K562 (cell line): Measurements from ENCODE around the gene ATRIP. TPM values are rescaled to one million over a fixed set of nuclear protein-coding genes. Genes with fewer than 3 reads are reported as not detected.
A peak's percentile ranks its signal among the peaks of the same experiment; 100 is the strongest.

Source experiments
- ADNP ChIP-seq: fragments of 200-800 bp; sonication (Bioruptor generic); IDR thresholded peaks from 2 replicates; pipeline ENCODE4 v1.6.1; 2016; ENCODE audit warnings: missing genetic modification characterization, missing compliant biosample characterization
- BHLHE40 ChIP-seq: IDR thresholded peaks from 2 replicates; pipeline ENCODE4 v1.6.1; 2011; ENCODE audit warnings: low read length, improper control_type of control experiment
- FOSL1 ChIP-seq: fragments of 200-800 bp; sonication (Bioruptor generic); conservative IDR thresholded peaks from 2 replicates; pipeline ENCODE4 v1.6.1; 2016; ENCODE audit warnings: missing genetic modification characterization, missing compliant biosample characterization
- HNRNPLL ChIP-seq: fragments of 200-400 bp; formaldehyde crosslinking; IDR thresholded peaks from 2 replicates; pipeline ENCODE4 v1.6.1; 2017; ENCODE audit warnings: low read length, low read depth, mild to moderate bottlenecking; ENCODE audit not compliant: poor library complexity, severe bottlenecking
- MTA3 ChIP-seq: fragments of 450-650 bp; formaldehyde crosslinking; IDR thresholded peaks from 2 replicates; pipeline ENCODE4 v1.6.1; 2017; ENCODE audit warnings: mild to moderate bottlenecking, borderline replicate concordance
- MTF1 ChIP-seq: fragments of 250-450 bp; sonication (Bioruptor Pico); IDR thresholded peaks from 2 replicates; pipeline ENCODE4 v1.9.0; 2021; ENCODE audit warnings: moderate library complexity, mild to moderate bottlenecking, inconsistent platforms, borderline replicate concordance
- POLR2B ChIP-seq: fragments of 450-650 bp; IDR thresholded peaks from 2 replicates; pipeline ENCODE4 v1.6.1; 2018; ENCODE audit warnings: low read depth; ENCODE audit not compliant: partially characterized antibody
- PYGO2 ChIP-seq: fragments of 450-650 bp; IDR thresholded peaks from 2 replicates; pipeline ENCODE4 v1.6.1; 2016; ENCODE audit warnings: mild to moderate bottlenecking, missing genetic modification characterization, moderate library complexity, missing compliant biosample characterization
- SIN3B ChIP-seq: fragments of 450-650 bp; IDR thresholded peaks from 2 replicates; pipeline ENCODE4 v1.6.1; 2017; ENCODE audit warnings: low read depth, mild to moderate bottlenecking, moderate library complexity
- ZBTB11 ChIP-seq, 3 experiments: fragments of 200-800 bp in 1 of 3; fragments of 250-450 bp in 1 of 3; fragments of 450-650 bp in 1 of 3; sonication (Bioruptor Pico) in 1 of 3; sonication (Bioruptor generic) in 1 of 3; formaldehyde crosslinking in 1 of 3; IDR thresholded peaks; 2 replicates each; pipeline versions ENCODE4 v1.6.1 to v1.8.0; 2016 to 2022; ENCODE audit warnings: mild to moderate bottlenecking in 2 of 3, missing genetic modification characterization in 2 of 3, missing compliant biosample characterization in 1 of 3, moderate library complexity in 1 of 3
- ZNF121 ChIP-seq: sonication (generic); formaldehyde crosslinking; conservative IDR thresholded peaks from 2 replicates; pipeline ENCODE4 v1.8.0; 2022; ENCODE audit warnings: missing genetic modification reagents
- ZNF140 ChIP-seq: fragments of 250-450 bp; sonication (Bioruptor Pico); IDR thresholded peaks from 2 replicates; pipeline ENCODE4 v1.8.0; 2021; ENCODE audit warnings: moderate library complexity, mild to moderate bottlenecking, inconsistent platforms
- ZNF197 ChIP-seq: fragments of 200-800 bp; sonication (Bioruptor generic); IDR thresholded peaks from 2 replicates; pipeline ENCODE4 v1.6.1; 2016; ENCODE audit warnings: low read depth, missing genetic modification characterization, missing compliant biosample characterization
- ZNF263 ChIP-seq: sonication (generic); formaldehyde crosslinking; IDR thresholded peaks from 2 replicates; pipeline ENCODE4 v1.8.0; 2022; ENCODE audit warnings: mild to moderate bottlenecking, missing genetic modification reagents, borderline replicate concordance
- ZNF445 ChIP-seq: fragments of 250-450 bp; sonication (Bioruptor Pico); IDR thresholded peaks from 2 replicates; pipeline ENCODE4 v1.4.0; 2020; ENCODE audit warnings: low read depth, mild to moderate bottlenecking, moderate library complexity
- ZNF512 ChIP-seq: IDR thresholded peaks from 2 replicates; pipeline ENCODE4 v1.6.1; 2016; ENCODE audit warnings: missing genetic modification characterization, missing compliant biosample characterization
- ZNF668 ChIP-seq: fragments of 250-450 bp; sonication (Bioruptor Pico); IDR thresholded peaks from 2 replicates; pipeline ENCODE4 v1.8.0; 2022; ENCODE audit warnings: mild to moderate bottlenecking, inconsistent platforms
- ZNF778 ChIP-seq: fragments of 450-650 bp; formaldehyde crosslinking; IDR thresholded peaks from 2 replicates; pipeline ENCODE4 v1.4.0; 2020; ENCODE audit warnings: mild to moderate bottlenecking, moderate library complexity
- ZSCAN32 ChIP-seq: fragments of 450-650 bp; formaldehyde crosslinking; IDR thresholded peaks from 2 replicates; pipeline ENCODE4 v1.4.0; 2020; ENCODE audit warnings: mild to moderate bottlenecking, moderate library complexity
- polyA plus RNA-seq, 8 experiments: library from polyadenylated mRNA; depleted of rRNA in 4 of 8; stranded (reverse) in 5 of 8; unstranded in 3 of 8; fragments of >200 nt; fragmentation: Nextera tagmentation in 2 of 8; fragmentation: Illumina TruSeq in 1 of 8; extraction: Ambion mirVana in 2 of 8; extraction: Trizol in 1 of 8; gene quantifications; 2 replicates each; pipeline versions ENCODE4 v1.2.1 to v1.2.3, GENCODE V29; 2011 to 2014; ENCODE audit warnings: inconsistent platforms in 1 of 8, missing spikeins in 1 of 8
- total RNA-seq, 7 experiments: library from RNA; depleted of rRNA in 6 of 7; stranded (reverse); fragments of >200 nt in 6 of 7; fragmentation: Illumina TruSeq in 2 of 7; extraction: Trizol in 2 of 7; gene quantifications; 2 replicates each; pipeline versions ENCODE4 v1.2.1 to v1.2.3, GENCODE V29; 2011 to 2021; ENCODE audit warnings: low replicate concordance in 1 of 7
- TF ChIP-seq, protein P1 (sequence below): fragments of 250-450 bp; sonication (Bioruptor Pico); IDR thresholded peaks from 2 replicates; pipeline ENCODE4 v1.8.0; 2022; ENCODE audit warnings: moderate library complexity, mild to moderate bottlenecking, inconsistent platforms
- TF ChIP-seq, protein P2 (sequence below): fragments of 450-650 bp; formaldehyde crosslinking; IDR thresholded peaks from 2 replicates; pipeline ENCODE4 v1.4.0; 2022; ENCODE audit warnings: missing genetic modification characterization

The ATRIP gene
- total and polyA plus RNA-seq, 9 of the 15 experiments (the other 6 are each of a cell fraction or from before 2014, with no cell fraction given) = 1.7 to 15.7 (median 10.5) TPM

DNA sequence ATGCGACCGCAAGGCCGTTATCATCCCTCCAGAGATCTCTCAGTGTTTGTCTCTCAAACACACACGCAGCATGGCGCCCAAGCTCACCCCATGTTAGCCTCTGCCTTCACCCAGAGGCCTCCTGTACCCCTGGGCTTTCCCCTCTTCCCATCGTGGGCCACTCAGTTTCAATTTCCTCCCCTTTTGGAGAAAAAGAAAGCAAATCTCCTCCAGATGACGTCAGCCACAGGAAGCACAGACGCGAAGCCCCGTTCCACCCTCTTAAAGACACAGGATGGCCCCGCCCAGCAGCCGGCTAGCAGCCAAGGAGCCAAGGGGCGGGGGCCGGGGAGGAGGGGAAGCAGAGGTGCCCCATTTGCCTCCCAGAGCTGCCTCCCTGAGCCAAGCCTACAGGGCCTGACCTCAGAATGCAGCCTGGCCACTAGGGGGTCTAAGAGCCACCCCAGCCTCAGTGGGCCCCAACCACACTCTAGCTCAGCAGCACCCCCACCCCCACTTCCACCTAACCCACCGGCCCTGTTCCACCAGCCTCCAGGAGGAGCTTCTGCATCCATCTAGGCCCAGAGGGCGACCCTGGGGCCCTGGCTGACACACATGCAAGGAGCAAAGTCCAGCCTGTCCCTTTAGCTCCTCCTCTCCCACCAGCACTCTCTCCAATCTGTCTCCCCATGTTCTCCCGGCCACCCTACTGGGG lies 26.5 kb downstream of the ATRIP start (continued):
- TF ChIP-seq BHLHE40 (no peak), ZBTB11 (CRISPR knock-in tag; IDR thresholded peaks at IDR 0.05) (no peak), MTF1 (no peak), ZNF512 (tag) (no peak), ZNF263 (CRISPR knock-in tag) (peak; percentile 38; the same call in 1 of the 2 replicates), ZNF140 (no peak), MTA3 (peak; percentile 54; the same call in 1 of the 2 replicates), ZNF197 (CRISPR knock-in tag) (no peak), PYGO2 (no peak), ZNF445 (CRISPR knock-in tag) (no peak), HNRNPLL (no peak), ADNP (tag) (no peak), POLR2B (peak; percentile 72), ZNF668 (CRISPR knock-in tag) (no peak), ZNF121 (CRISPR knock-in tag) (no peak), FOSL1 (peak; percentile 54), ZNF778 (no peak), SIN3B (no peak), ZSCAN32 (CRISPR knock-in tag) (no peak)
- TF ChIP-seq, protein P1, sequence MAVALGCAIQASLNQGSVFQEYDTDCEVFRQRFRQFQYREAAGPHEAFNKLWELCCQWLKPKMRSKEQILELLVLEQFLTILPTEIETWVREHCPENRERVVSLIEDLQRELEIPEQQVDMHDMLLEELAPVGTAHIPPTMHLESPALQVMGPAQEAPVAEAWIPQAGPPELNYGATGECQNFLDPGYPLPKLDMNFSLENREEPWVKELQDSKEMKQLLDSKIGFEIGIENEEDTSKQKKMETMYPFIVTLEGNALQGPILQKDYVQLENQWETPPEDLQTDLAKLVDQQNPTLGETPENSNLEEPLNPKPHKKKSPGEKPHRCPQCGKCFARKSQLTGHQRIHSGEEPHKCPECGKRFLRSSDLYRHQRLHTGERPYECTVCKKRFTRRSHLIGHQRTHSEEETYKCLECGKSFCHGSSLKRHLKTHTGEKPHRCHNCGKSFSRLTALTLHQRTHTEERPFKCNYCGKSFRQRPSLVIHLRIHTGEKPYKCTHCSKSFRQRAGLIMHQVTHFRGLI (CRISPR knock-in tag) = no peak
- TF ChIP-seq, protein P2, sequence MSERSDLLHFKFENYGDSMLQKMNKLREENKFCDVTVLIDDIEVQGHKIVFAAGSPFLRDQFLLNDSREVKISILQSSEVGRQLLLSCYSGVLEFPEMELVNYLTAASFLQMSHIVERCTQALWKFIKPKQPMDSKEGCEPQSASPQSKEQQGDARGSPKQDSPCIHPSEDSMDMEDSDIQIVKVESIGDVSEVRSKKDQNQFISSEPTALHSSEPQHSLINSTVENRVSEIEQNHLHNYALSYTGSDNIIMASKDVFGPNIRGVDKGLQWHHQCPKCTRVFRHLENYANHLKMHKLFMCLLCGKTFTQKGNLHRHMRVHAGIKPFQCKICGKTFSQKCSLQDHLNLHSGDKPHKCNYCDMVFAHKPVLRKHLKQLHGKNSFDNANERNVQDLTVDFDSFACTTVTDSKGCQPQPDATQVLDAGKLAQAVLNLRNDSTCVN (CRISPR knock-in tag) = no peak
